GM19372 (cell line): Measurements from ENCODE around the gene ZNF853.
"Not testable (repeated sequence)": the region's sequence is repeated elsewhere in the genome, so short reads cannot be mapped to it uniquely, and the experiment has no call there.

ENCODE experiments used
- ATAC-seq: cut with Tn5 transposase; IDR thresholded peaks from one replicate; pipeline ENCODE4 v1.9.1; 2021; ENCODE audit warnings: mild to moderate bottlenecking, low read depth, moderate library complexity; ENCODE audit not compliant: unreplicated experiment

ZNF853 gene

DNA sequence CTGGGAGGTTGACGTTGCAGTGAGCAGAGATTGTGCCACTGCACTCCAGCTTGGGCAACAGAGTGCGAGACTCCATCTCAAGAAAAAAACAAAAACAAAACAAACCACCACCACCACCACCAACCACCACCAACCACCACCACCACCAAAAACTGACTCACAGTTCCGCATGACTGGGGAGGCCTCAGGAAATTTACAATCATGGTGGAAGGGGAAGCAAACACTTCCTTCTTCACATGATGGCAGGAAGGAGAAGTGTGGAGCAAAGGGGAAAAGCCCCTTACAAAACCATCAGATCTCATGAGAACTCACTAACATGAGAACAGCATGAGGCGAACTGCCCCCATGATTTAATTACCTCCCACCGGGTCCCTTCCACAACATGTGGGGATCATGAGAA lies 19.6 kb downstream of the ZNF853 start:
- not testable (repeated sequence) for ATAC-seq

DNA sequence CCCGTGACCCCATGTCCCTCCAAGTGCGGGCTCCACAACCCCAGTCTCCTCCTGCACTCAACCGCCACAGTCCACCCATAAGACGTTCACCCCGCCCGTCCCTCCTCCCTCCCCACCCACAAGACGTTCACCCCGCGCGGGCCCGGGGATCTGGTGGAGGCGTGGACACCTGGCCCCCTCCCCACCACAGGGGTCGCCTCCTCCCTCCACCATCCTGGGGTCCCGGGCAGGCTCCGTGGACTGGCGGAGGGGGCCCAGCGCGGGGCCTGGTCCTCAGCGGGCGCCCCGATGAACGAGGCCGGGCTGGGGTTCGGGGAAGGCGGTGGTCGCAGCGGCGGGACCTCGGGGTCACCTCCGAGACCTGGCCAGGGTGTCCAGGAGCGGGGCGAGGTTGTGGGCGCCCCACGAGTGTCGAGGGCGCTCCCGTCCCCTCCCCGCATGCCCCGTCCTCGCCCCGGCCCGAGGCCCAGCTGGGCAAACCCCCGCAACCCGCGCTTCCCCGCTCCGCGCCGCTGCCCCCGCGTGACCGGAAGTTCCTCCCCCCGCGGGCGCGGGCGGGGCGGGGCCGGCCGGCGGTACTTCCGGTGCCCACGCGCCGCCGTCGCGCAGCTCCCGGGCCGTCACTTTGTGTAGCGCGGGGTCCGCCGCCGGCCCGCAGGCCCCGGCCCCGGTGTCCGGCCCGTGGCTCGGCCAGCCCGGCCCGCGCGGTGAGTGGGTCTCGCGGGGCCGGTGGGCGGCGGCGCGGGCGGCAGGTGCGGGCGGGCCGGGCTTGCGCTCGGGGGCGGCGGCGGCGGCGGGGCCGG lies 21.5 kb downstream of the ZNF853 start, which contains the start of gene ZNF316:
Gene ZNF316 (plus strand): TSS at position 578 of the 803 bp plus-strand sequence. CDS start 5,092 bp downstream, outside the sequence.
- peak; percentile 64 for ATAC-seq

DNA sequence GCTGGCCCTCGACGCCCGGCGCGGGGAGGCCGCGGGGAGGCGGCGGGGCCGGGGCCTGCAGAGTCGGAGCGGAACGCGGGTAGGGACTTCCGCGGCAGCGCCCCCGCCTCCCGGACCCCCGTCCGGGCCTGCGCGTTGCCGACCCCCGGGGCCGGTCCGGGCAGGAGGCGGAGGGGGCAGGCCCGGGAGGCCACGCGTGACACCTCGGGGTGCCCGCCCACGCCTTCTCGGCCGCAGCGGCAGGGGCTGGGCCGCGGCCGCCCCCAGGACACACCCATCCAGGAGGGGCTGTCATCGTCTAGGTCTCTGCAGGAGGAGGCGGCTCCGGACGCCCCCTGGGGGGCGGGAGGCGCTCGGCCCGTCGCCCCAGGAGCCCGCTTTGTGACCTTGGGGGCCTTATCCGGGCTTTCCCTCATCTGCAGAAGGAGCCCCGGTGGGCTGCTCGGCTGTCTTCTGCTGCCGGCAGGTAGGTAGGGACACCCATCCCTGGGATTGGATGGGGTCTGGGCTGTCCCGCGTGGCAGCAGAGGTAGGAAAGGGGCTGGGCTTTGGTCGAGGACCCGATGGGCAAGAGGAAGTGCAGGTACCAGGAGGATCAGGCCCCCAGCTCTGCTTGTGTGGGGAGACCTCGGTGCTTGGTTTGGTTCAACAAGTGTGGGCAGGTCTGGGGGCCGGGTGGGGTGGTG lies 22.3 kb downstream of the ZNF853 start:
- ATAC-seq: peak; percentile 74

DNA sequence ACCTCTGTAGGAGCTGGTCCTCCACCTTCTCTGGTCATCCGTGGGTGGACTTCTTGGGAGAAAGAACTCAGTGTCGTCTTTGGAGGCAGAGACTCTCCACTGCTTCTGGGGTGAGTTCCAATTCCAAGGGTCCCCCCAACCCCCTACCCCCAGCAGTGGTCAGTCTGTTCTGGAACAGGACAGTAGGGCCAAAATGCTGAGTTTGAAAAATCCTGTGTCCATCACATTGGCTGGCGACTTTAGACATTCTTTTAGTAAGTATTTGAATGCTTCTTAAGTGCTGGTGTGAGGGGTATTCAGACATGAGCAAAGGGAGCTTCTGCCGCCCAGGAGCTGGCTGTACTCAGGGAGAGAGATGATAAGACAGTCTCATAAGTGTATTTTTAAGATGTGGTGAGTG lies 23.6 kb downstream of the ZNF853 start:
- ATAC-seq: no peak

DNA sequence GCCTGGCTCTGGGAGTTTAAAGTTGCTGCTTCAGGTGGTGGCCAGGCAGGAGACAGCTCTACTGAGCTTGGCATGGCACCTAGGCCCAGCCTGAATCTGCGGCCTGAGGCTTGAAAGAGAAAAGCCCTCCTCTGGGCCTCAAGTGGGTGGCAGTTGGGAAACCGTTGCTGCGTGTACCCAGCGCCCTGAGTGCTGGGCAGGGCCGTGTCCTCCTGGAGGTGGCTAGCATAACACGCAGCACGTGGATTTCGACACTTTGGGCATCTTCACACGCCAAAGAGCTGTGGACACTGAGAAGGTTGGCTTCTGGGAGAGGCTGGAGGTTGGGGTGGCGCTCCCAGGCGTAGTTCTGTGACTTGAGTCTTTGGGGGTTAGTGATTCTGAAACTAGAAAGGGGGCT lies 24.2 kb downstream of the ZNF853 start:
- ATAC-seq: no peak

DNA sequence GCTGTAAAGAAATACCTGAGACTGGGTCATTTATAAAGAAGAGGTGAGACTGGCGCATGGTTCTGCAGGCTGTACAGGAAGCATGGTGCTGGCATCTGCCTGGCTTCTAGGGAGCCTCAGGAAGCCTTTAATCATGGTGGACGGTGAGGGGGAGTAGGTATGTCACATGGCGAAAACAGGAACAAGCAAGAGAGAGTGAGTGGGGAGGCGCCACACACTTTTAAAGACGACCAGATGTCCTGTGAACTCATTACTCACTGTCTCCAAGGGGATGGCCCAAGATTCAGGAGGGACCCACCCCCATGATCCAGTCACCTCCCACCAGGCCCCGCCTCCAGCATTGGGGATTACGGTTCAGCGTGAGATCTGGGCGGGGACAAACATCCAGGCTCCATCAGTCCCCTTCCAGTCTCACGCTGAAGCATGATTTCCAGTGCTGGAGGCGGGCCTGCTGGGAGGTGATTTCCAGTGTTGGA lies 24.9 kb downstream of the ZNF853 start:
- no peak for ATAC-seq

DNA sequence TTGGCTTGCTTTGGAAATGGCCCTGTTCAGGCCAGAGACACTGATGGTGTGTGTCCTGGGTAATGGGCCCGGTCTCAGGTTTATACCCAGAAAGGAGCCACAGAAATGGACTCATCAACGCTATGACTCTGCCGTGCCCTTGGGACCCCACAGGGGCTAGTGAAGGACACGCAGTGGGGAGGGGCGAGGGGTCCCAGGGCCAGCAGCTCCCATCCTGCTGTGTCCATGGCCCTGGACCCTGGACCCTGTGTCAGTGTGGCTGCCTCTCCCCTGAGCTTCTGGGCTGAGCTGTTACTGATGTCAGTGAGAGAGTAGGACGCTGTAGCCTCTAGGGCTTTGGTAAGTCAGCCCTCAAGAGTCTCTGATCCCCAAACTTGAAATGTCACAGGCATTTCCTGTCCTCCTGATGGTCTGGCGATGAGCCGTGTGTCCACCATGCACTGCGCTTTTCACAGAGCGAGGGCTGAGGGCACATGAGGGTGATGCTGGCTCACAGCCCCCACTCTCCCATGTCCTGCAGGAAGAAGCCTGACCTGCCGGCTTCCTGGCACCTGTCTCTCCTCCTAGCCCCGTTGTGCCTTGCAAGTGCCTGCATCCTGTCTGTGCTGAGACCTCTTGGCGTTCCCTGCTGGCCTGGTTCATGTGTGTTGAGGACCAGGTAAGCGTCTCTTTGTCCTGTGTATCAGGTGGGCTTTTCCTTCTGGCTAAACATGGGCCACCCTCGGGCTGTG lies 26.1 kb downstream of the ZNF853 start:
- ATAC-seq: no peak

DNA sequence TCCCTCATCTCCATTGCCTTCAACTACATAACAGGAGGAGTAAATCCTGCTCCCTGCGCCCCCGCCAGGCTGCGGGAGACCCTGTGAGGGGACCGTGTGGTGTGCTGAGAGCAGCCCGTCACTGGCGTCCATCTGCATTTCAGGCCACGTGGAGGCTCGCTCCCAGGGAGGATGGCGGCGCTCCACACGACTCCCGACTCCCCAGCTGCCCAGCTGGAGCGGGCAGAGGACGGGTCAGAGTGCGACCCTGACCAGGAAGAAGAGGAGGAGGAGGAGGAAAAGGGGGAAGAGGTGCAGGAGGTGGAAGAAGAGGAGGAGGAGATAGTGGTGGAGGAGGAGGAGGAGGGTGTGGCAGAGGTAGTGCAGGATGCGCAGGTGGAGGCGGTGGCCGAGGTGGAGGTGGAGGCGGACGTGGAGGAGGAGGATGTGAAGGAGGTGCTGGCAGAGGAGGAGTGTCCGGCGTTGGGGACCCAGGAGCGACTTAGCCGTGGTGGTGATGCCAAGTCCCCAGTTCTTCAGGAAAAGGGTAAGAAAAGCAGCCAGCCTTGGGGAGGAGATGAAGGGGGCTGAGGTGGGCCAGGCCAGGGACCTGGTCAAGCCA lies 26.9 kb downstream of the ZNF853 start:
- ATAC-seq: no peak

DNA sequence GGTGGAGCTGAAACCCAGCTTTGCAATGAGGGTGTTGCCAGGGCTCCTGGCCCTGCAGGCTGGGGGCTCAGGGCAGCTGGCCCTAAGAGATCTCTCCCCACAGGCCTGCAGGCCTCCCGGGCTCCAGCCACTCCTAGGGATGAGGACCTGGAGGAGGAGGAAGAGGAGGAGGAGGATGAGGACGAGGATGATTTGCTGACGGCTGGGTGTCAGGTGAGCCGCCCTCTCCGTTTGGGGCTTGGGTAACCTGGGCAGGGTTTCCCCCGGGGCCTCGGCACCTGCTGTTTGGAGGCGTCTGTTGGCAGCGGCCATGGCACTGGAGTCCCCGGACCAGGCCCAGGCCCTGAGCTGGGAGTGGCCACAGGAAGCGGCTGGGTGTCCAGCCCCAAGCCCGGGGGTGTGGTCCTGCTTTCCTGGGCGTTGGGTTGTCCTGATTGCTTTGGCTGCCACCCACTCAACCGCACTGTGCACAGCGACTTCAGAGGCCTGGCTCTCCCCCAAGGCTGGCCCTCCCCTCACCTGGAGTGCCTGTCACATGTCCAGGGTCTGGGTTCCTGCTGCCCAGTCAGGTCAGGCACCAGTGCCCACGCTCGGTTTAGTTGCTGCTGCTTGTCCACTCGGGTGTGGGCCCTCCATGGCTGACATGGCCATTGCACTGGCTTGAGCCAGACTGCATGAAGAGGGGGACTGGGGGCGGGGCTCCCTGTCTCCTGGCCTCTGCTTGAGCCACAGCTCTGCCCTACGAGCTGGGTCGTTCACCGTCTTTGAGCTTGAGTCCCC lies 27.6 kb downstream of the ZNF853 start:
- ATAC-seq: no peak

DNA sequence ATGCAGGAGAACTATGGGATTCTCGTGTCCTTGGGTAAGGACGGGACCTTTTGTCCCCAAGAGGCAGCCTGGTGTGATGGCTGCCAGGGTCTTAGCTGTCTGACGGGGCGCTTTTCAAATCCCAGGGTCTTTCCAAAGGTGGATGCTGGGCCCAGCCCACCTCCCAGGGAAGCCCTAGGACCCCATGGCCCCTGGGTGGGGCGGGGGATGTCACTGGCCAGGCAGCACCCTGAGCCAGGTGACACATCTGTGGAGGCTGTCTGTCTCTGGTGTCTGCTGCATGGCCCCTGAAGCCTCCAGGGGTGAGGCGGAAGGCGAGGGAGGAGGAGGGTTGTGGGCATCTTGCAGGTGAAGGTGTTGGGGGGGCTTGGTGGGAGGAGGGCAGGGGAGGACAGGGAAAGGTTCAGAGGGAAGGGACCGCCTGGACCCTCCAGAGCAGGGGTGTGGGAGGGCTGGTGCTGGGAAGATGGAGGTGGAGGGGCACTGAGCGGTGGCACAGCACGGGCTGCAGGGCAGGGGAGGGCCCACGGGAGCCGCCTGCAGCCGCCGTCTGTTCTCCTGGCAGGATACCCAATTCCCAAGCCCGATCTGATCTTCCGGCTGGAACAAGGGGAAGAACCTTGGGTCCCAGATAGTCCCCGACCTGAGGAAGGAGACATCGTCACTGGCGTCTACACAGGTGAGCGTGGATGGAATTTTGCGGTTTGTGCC lies 28.7 kb downstream of the ZNF853 start:
- ATAC-seq: no peak

DNA sequence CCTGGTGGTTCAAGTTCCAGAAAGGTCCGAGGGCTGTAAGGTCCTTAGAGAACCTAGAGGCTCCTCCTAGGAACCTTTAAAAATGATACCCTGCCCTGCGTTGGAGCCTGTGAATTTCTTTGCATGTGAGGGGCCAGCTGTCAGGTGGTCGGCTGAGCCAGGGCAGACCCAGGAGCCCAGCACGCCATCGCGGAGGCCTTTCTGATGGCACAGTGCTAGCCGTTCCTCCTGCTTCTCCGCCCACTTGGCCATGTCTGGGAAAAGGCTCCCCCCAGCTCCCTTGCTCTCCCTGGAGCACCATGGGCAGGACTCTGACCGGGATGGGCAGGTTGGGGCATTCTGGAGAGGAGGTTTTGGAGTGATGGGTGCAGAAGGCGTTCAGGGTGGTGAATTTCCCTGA lies 29.3 kb downstream of the ZNF853 start:
- ATAC-seq: no peak

DNA sequence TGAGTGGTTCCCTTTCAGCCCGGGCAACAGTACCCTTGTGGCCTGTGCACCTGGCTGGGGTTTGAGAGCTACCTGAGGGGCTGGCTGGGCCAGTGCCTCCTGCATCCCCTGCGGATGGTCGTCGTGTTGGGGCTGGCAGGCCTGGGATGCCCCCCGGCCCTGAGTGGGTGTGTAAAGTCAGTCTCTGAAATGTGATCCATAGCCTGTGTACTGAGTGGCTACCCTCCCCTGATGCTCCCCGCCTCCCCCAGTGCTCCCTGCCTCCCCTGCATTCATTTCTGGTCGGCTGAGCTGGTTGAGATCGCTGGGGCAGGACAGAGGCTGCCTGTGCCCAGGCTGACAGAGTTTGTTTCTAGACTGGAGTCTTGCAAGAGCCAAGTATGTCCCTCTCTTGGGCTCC lies 31.1 kb downstream of the ZNF853 start:
- ATAC-seq: no peak

DNA sequence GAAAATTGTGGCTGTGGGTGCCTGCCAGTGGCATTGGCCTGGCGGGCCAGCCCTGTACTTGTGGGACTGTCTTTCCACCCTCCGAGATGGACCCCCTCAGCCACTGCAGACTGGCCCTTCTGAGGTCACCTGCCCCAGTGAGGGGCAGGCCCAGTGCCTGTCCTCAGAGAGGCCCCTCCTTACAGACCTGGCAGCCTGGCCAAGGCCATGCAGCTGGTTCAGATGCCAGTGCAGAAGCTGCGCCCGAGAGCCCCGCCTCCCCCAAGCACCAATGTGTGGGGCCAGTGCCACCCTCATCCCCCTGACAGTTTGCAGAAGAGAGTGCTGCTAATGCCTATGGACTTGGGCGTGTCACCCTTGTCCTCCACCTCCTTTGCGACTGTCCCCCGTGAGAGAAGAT lies 31.7 kb downstream of the ZNF853 start:
- no peak for ATAC-seq

DNA sequence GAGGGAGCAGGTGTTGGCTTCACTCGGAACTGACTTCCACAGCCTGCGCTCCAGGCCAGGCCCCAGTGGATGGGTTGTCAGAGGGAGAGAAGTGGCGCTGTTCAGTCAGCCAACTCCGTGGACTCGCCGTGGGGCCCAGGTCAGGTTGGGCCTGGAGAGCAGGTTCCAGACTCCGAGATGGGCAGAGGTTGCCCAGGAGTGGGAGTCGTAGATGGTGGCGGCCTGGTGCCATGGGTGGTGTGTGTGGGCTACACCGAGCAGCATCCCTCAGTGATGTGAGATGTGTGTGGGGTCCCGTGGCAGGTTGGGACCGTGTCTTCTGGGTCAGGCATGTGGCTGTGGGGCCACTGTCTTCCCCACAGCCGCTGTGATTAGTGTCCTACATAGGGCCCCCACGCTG lies 32.1 kb downstream of the ZNF853 start:
- ATAC-seq: no peak

DNA sequence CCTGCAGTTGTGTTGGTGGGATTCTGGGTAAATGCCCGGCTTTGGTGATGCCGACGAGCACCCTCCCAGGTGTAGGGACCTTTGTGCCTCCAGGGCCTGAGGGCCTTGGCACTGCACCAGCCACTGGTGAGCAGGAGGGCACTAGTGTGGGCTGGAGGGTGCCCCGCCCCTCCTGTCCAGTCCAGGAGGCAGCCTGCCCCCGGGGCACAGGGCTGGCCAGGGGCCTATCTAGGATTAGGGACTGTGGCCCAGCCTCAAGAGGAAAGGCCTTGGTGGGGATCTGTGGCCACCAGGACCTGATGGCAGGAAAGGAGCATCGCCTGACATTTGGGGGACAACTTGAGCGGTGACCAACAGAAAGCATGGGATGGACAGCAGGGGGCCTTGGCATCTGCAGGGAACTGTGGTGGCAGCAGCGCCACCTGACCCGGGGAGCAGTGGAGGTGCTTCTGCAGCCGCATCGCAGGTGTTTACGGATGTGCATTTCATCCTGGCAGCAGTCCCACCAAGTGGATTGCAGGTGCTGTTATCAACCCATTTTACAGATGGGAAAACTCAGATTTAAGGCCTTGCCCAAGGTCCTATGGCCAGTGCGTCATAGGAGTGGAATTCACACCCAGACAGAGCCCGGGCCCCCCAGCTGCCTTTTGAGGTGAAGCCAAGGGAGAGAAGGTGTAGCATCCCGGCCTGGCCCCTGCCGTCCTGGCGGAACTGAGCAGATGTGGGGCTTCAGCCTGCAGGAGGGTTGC lies 32.8 kb downstream of the ZNF853 start:
- no peak for ATAC-seq

DNA sequence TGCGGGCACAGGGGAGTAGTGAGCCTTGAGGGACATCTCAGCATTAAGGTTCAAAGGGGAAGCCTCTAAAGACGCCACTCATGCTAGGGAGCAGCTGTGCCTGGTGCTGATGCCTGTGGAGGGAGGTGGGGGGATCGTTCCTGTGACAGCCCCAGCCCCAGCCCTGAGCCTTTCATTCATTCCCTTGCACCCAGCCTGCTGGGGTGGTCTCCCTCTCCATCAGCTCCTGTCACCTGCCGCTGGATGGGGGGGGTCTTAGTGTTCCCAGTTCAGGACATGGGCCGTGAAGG lies 33.4 kb downstream of the ZNF853 start:
- ATAC-seq: no peak

DNA sequence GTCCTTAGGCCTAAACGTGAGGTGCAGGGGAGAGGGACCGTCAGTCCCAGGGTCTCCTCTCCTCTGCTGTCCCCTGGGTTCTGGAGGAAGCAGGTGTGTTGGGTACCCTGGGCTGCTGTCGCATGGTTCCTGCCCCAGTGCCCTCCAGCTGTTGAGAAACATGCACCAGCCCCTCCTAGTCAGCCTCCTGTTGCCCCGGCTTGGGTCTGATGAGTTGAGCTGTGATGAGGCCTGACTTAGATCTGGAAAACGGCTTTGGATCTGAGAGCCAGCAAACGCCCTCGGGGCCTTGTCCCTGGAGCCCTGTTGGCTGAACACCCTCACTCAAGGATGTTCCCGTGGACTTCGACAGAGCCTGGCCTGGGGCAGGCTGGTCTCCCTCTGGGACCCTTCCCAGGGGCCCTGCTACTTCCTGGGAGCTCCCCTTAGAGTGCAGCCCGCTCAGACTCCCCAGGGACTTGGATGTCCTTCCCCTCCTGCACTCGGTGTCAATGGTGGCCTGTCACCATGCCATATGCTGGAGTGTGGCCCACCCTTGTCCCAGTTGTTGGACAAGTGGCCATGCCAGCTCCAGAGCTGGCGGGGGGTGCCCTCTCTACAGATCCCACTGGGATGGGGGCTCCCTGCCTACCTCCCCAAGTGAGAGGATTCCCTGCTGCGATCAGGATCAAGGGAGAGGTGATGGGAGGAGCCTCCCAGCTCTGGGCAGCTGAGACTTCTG lies 34.0 kb downstream of the ZNF853 start:
- no peak for ATAC-seq

DNA sequence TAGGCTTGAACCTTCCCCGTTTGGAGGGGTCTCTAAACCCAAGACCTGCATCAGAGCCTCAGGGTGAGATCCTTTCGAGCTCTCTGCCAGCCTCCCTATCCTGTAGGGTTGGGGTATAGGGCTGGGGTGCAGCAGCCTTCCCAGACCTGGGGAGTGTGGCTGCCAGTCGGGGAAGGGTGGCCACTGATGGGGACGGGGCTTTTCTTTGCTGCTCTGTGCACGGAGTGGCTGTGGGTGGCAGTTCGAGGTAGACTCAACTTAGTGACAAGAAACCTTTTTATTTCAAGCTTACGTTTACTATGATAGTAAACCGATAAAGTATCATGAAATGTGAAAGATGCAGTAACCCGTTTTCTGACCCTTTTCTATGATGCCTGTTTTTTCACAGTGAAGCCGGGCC lies 34.7 kb downstream of the ZNF853 start:
- ATAC-seq: no peak
